GM12874 (cell line): Measurements from ENCODE around the gene MNAT1.

Source experiments
- CTCF ChIP-seq: IDR thresholded peaks from 2 replicates; pipeline ENCODE4 v1.5.1; 2011; ENCODE audit warnings: low read depth, mild to moderate bottlenecking, control low read depth, low read length, moderate library complexity; ENCODE audit not compliant: insufficient read depth

Gene MNAT1

GRCh38 chr14:60723116-60723906 lies 11.2 kb upstream of the MNAT1 start:
- TF ChIP-seq CTCF = no peak

GRCh38 chr14:60723907-60724618 lies 10.5 kb upstream of the MNAT1 start, which contains the start of gene SIX4:
SIX4 (minus strand) TSS chr14:60724351; CDS start chr14:60724074, 277 bp downstream.
- no peak for TF ChIP-seq CTCF

- TF ChIP-seq CTCF = no peak
Measured at GRCh38 chr14:60732840-60733483, 1.6 kb upstream of the MNAT1 start.

DNA sequence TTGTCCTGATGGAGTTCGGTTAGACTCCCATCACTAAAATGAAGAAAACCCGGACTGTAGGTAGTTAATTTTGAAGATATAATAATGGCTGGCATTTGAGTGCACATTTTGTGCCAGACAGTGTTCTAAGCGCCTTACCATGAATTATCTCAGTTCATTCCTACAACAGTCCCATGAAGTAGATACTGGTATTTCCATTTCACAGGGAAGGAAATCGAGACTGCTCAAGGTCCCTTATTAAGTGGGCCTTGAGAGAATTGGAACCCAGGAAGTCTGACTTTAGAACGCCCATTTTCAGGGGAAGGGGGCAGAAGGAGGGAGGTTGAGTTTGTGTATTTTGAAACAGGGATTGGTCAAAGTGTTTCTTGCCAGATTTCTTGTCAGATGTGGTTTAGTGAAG lies 855 bp downstream of the MNAT1 start:
- TF ChIP-seq CTCF = no peak

DNA sequence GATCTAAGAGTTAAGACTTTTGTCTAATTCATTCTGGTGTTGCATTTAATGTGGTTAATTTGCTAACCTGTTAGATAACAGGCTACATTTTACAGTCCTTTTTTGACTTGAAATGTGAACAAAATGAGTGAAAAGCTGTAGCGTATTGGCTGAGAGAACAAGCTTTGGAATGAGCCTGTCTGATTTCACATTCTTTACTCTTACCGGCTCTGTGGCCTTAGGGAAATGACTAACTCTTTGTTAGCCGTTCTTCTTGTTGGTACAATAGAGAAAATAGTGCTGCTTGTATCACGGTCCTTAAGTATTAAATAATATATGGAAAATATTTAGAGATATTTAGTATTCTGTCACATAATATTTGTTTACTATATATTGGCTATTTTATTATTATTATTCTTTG lies 1.9 kb downstream of the MNAT1 start:
- no peak for TF ChIP-seq CTCF

GRCh38 chr14:60738843-60739508 lies 4.4 kb downstream of the MNAT1 start:
- TF ChIP-seq CTCF = no peak

DNA sequence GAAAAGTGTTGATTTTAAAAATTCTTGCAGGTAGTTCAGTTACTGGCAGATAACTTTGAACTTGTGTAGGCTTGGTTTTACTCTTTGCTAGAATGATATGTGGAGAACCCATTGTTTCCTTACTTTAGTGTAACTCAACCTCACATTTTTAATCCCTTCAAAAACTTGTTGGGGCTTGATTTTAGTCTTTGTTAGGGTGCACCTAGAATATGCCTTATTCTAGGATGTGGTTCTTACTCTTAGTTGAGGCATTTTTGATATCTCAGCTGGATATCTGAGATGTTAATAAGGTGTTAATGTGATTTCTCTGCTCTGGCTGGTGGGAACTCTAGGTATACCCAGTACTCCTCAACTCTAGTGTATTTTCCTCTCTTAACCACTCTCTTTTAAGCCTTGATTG lies 10.0 kb downstream of the MNAT1 start:
- no peak for TF ChIP-seq CTCF
